ENCODE data around the gene SDCBP2.

DNA sequence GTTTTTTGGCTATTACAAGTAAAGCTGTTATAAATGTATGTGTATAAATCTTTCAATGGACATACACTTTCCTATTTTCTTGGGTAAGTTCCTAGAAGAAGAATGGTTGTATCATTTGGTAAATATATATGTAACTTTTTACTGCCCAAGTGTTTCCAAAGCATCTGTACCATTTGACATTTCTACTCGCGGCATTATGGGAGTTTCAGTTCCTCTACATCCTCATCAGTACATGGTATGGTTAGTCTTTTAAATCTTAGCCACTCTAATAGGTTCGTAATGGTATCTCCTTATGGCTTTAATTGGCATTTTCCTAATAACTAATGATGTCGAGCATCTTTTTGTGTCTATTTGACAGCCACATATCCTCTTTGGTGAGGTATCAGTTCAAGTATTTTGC is 49.9 kb downstream of the SDCBP2 start:
- TF ChIP-seq, protein P1, sequence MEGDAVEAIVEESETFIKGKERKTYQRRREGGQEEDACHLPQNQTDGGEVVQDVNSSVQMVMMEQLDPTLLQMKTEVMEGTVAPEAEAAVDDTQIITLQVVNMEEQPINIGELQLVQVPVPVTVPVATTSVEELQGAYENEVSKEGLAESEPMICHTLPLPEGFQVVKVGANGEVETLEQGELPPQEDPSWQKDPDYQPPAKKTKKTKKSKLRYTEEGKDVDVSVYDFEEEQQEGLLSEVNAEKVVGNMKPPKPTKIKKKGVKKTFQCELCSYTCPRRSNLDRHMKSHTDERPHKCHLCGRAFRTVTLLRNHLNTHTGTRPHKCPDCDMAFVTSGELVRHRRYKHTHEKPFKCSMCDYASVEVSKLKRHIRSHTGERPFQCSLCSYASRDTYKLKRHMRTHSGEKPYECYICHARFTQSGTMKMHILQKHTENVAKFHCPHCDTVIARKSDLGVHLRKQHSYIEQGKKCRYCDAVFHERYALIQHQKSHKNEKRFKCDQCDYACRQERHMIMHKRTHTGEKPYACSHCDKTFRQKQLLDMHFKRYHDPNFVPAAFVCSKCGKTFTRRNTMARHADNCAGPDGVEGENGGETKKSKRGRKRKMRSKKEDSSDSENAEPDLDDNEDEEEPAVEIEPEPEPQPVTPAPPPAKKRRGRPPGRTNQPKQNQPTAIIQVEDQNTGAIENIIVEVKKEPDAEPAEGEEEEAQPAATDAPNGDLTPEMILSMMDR (IDR thresholded peaks at IDR 0.05; ENCODE audit: control extremely low read depth in 1 of 3, insufficient read depth in 1 of 3, low read depth in 1 of 3, low read length in 3 of 3), result no peak
- TF ChIP-seq CREB1 (IDR thresholded peaks at IDR 0.05) (no peak), CEBPB (IDR thresholded peaks at IDR 0.05; ENCODE audit: low read depth, low read length) (no peak), JUND (IDR thresholded peaks at IDR 0.05; ENCODE audit: low read length) (no peak)
- TF ChIP-seq, protein P2, sequence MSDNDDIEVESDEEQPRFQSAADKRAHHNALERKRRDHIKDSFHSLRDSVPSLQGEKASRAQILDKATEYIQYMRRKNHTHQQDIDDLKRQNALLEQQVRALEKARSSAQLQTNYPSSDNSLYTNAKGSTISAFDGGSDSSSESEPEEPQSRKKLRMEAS (IDR thresholded peaks at IDR 0.05), result no peak

Measured in H1 (cell line).